GM19239 (cell line): Measurements from ENCODE around the gene ADAD2.

Source experiments
- DNase-seq: peaks from one replicate; pipeline ENCODE4 v3.0.0; 2011; ENCODE audit warnings: low spot score; ENCODE audit not compliant: insufficient read length
- FAIRE-seq: peaks from 2 replicates; lab custom pipeline; 2011; peaks lifted over from hg19 to GRCh38; lab: Jason Lieb, UNC

The ADAD2 gene

DNA sequence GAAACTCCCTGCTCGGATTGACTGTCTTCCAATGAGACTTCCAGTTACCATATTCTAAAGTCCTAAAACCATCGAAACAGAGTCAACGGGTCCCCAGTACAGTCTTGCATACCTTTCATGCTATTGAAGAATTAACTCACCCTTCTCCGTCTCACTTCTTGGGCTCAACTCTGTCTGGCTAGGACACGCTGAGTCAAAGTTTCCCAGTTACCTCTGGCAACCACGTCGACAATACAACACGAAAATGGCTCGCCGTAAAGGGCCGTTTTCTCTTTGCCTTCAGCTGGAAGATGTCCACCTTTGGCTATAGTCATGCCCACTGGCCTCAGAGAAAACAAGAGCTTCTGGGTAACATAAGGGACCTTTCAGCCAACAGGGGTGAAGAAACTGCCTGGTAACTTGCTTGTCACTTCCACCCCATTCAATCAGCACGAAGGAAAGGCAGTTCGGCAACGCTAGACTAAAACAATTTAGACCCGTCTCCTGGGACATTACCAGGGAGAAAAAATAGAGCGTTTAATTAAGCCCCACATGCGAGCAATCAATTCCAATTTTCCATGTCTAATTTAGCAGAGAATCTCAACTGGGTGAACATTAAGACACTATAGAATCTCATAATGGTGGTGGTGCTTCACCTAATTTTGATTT is 27.3 kb downstream of the ADAD2 start:
- FAIRE-seq, result no peak
- no peak for DNase-seq

DNA sequence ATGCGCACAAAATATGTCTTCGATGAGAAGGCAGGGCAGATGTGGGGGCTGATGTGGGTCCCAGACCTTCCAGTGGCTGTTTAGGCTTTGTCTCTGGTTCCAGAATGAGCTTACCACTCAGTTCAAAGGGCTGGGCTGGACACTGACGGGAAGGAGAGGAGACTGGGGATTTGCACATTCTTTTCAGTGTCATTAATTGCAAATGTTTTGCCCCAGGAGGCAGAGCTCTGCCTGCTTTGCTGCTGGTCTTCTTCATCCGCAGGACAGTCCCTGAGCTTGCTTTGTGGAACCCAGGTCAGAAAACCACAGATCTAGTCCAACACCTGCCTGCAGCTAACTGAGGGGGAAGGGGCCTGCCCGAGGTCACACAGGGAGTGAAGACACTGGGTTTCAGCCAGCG is 28.0 kb downstream of the ADAD2 start:
- no peak for DNase-seq
- FAIRE-seq, result no peak

DNA sequence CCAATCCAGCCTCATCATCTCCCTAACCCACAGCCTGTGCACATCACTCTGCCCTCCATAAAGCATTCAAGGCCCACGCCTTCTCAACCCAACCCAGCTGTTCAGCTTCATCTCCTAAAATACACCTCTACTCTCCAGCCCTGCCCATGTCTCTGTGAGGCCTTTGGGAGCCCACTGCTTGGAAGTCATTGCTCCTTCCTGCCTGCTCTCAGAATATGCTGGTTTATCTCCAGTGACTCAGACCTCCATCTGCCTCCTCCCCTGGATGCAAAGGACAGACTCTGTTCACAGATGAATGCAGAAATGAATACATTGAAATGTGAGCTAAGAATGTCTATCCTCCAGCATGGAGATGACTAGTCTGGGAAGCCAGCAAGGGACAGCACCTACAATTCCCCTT is 29.9 kb downstream of the ADAD2 start:
- FAIRE-seq (no peak), DNase-seq (no peak)

DNA sequence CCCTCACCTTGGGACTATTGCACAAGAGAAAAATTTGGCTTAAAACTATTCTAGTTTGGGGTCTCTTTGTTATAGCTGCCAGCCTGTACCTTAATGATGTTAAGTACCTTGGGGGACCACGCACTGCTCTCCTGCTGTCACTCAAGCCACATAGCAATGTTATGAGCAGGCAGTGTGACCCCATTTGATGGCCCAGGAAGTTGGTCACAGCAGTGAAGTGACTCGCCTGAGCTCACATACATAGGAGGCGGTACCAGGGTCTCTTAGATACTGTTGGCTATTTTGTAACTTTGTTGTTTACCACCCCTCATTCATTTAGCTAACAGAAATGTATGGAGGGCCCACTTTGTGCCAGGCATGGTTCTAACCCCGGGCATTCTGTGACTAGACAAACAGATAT is 32.5 kb downstream of the ADAD2 start:
- DNase-seq, result no peak

DNA sequence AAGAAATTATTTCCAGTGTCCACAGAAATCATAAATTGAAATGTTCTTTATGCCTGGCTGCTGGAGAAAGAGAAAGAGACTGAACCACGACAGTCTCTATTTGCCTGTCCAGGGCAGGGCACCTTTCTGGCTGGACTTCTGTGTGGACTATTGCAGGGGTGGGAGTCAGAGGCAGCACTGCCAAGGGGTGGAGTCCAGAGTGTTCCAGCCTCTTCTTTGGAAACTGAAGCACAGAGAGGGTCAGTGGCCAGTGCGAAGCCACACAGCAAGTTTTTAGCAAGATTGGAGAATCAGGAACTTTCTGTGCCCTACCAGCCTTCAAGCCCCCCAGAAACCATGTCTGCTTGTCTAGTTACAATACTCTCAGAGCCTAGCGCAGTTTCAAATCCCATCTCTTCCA is 33.6 kb downstream of the ADAD2 start:
- no peak for FAIRE-seq
- no peak for DNase-seq

More for the DNA sequence above, 32.5 kb downstream of the ADAD2 start:
- no peak for FAIRE-seq

DNA sequence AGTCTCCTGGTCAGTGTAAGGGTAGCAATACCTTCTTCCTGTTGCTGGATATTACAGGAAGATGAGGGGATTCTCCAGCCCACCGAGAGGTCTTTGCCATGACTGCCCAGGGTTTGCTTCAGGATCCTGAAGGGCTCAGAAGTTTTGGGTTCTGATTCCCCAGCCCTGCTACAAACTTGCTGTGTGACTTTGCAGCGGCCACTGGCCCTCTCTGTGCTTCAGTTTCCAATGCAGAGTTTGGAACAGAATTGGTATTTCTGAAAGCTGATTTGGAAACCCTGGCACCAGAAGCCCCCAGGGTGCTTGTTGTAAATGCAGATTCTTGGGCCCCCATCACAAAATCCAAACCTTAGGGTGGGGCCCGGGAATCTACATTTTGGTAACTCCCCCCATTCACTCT is 34.2 kb downstream of the ADAD2 start:
- DNase-seq, result no peak
- no peak for FAIRE-seq

DNA sequence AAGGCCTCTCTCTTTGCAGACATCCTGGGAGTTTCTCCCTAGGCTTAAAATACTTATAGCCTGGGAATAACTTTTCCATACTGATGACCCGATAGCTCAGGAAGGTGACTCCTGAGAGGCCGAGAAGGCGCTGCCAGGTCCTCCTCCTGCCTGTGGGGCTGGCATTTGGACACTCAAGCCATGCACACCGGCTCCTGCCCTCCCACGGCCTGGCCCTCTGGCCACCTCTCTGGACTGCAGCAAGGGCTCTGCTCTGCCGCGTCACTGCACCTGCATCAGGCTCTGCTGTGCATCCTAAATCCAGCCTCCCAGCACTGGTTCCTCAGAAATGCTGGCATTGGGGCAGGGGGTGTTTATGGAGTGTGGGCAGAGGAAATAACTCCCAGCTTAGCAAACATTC is 34.6 kb downstream of the ADAD2 start:
- no peak for DNase-seq
- FAIRE-seq, result no peak

DNA sequence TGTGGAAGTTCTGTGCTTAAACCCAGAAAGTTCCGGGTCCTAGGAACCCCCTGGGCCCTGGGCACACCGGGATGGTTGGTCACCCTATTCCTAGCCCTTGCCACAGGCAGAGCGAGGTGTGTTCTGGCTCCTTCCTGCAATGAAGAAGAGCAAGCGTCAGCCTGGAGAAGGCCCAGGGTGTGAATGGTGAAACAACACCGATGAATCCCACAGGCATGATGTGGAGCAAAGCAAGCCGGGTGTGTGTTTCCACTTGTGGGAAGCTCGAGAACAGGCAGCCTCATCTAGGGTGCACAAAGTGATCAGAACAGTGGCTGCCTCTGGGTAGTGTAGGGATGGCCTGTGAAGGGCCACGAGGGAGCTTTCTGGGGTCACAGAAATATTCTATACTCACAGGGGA is 35.1 kb downstream of the ADAD2 start:
- DNase-seq, result no peak
- no peak for FAIRE-seq

DNA sequence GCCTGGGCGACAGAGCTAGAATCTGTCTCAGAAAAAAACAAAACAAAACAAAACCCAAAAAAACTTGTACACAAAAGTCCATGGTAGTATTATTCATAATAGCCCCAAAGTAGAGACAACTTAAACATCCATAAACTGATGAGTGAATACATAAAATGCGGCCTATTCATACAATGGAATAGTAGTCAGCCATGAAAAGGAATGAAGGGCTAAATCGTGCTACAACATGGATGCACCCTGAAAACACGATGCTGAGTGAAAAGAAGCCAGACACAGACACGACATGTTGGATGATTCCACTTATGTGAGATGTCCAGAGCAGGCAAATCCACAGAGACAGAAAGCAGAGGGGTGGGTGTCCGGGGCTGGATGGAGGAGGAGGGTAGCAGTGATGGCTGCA is 36.6 kb downstream of the ADAD2 start:
- no peak for FAIRE-seq

DNA sequence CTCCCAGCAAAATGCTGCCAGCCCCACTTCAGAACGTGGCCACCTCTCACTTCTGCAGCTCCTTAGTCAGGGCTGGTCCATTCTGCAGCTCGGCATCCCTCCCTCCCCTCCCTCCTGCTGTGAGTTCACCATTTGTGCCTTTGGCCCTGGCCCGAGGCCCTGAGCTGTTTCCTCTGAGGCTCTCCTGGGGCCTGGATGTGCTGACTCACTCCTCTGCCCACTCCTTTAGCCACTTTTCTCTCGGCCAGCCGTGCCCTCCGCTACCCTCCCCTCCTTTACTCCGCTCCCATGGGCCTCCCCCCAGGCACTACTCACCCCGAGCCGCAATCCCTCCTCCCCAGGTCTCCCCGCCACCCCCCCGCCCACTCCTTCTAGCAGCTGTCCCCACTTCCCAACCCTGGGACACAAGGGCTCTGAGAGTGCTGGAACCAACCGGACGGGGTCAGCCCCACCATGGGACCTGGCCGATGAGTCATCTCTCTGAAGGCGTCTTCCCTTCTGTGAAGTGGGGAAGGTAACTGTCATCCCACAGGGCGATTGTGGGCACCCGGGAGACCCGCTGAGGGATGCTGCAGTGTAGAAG is 37.4 kb downstream of the ADAD2 start:
- no peak for FAIRE-seq
- DNase-seq, result no peak

More for the DNA sequence above, 36.6 kb downstream of the ADAD2 start:
- DNase-seq, result no peak

DNA sequence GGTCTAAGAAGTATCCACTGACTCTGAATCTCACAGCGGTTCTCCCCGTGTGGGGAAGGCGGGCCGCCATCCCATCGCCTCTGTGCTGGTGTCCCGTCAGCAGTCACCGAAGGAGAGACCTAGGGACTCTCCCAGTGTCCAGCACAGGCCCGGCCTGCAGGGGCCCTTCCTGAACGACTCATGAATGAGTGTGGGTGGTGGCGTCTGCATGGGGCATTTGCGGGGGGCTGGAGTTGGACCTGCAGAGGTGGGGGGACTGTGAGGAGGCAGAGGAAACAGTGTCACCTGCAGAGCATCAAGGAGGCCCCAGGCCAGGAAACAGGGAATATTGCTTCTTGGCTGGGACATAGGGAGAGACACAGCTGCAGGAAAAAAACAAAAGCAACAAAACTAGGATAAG is 38.5 kb downstream of the ADAD2 start:
- FAIRE-seq (no peak), DNase-seq (no peak)

DNA sequence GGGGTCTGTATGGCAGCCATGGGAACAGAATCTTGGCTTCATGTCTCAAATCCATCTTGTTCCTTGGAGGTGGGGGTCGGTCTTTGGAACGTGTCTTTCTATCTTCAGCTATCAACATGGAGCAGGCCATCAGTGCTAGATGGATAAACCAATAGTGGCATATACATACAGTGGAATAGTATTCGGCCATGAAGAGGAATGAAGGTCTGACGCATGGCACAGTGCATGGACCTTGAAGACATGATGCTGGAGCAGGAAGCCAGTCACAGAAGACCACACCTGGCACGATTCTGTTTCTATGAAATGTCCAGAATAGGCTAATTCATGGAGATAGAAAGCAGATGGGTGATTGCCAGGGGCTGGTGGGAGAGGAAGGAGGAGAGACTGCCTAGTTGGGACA is 41.1 kb downstream of the ADAD2 start:
- DNase-seq (no peak), FAIRE-seq (no peak)

DNA sequence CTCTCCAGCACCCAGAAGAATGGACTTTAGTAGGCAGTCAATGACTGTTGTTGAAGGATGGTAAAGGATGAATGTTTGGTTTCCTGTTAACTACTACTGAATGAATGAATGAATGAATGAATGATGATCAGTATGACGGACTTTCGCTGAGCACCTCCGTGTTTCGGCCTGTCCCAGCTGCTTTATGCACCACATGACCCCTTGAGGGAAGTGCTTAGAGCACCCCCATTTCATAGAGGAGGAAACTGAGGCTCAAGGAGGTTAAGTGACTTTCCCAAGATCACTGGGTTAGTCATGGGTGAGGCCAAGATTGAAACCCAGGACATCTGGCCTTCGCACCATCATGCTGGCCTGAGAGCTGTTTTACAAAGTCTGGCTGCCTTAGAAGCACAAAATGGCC is 42.0 kb downstream of the ADAD2 start:
- DNase-seq (no peak), FAIRE-seq (no peak)

DNA sequence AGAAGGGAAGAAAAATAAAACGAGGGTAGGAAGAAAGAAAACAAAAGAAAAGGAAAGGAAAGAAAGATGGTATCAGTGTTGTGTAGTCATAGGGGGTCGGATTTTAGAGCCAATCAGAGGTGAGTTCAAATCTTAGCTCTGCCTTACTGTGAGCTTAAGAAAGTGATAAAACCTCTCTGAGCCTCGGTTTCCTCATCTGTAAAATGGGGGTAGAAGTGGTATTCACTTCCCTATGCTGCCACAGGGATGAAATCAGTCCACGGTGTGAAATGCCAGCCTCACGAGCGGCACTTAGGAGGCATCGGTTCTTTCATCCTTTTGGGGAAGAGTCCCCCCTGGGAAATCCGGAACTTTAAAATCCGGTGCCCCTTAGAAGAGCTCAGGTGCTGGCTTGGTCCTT is 42.8 kb downstream of the ADAD2 start:
- FAIRE-seq, result no peak

DNA sequence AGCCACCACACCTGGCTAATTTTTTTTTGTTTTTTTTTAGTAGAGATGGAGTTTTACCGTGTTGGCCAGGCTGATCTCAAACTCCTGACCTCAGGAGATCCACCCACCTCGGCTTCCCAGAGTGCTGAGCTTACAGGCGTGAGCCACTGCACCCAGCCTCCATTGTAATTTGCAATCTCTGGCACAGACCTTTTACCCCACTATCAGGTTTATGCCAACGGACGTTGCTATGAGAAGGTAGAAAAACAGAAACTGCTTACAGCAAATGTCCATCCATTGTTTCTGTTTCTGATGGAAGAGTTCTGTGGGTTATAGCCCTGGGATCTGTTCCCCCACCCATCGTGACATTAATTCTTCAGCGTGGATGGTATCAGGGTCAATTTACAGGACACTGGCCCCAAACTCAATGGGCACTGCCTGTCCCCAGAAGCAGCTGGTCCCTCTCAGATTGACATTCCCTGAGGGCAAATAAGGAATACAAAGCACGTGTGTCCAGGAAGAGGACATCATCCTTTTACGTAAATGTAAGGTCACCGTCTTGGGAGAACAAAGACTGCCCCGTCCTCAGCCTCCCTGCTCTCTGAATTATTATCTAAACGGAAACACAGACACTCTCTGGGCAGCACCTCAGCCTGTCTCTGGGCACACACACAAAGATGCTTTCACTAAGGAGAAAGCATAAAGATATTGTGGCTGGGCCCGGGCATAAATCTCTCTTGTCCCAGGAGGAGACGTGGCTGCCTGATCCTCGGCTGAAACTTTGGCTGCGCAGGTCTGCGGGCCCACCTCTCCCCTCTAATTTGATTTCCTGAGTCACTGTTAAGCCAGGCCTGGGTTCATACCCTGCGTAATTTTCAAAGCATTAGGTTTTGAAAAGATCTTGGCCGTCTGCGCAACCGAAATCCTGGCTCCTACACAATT is 43.6 kb downstream of the ADAD2 start:
- DNase-seq, result no peak
- FAIRE-seq, result no peak

More for the DNA sequence above, 42.8 kb downstream of the ADAD2 start:
- no peak for DNase-seq

DNA sequence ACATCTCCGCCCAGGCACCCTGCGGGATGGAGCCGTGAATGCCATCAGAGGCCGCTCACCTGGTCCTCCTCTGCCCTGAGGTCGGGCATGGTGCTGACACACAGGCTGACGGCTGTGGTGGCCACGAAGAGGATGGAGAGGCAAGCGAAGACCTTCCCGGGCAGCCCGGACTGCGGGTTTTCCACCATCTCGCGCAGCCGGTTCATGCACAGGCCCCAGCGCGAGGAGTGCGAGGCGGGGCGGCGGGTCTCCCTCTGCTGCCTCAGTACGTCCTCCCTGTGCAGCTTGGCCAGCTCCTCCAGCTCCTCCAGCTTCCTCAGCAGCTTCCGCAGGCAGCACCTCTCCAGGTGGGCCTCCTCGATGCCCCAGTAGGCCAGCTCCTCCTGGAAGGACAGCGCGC is 45.7 kb downstream of the ADAD2 start:
- DNase-seq, result no peak
- no peak for FAIRE-seq

DNA sequence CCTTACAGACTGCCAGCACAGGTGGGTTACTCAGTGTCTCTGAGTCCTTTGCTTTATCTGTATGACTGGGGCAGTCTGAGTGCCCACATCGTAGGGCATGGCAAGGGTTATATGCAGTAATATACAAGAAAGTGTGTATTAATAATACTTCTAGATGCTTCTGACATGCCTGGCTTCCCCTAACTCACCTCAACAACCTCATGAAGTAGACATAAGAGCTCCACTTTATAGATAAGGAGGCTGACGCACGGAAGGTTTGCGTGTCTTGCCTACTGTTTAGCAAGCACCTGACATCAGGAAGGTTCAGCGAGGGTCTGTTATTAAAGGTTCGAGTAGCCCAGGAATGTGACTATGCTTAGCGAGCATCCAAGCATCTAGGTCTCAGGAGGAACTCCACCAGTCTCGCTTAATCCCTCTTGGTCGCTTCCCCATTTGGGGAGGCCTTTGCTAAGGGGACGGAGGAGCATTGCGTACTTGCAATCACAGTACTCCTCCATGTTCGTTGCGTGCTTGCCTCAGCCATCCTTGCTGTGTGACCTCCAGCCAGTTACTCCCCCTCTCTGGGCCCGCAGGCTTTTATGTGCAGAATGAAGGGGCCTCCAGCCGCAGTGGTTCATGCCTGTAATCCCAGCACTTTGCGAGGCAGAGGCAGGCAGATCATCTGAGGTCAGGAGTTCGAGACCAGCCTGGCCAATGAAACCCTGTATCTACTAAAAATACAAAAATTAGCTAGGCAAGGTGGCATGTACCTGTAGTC is 47.2 kb downstream of the ADAD2 start:
- DNase-seq (no peak), FAIRE-seq (no peak)

DNA sequence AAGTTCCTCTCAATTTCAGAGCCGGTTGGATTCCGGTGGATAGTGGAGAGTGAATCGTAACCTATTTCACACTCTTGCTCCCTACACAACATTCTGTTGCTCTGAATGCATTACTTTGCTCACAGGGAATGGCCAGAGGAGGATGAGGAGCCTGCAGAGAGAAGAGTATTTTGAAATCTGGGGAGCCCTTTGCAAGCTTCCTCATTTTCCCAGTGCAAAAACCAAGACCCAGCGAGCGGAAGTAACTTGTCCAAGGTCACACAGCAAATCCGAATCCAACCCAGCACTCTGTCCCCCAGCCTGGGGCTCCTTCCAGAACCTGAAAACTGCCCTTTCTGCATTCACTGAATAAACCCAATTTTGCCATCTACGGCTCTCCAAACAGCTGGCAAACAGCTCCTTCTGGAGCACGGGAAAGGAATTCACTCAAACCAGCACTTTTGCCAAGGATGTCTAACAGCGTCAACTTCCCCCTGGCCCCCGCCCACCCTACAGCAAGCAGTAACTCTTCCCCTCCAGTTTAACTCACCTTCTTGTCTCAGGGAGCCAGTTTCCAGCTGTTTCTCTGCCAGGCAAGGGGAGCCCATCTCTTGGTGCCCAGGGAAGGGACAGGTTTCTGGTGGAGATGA is 48.3 kb downstream of the ADAD2 start:
- no peak for FAIRE-seq
- DNase-seq, result no peak

DNA sequence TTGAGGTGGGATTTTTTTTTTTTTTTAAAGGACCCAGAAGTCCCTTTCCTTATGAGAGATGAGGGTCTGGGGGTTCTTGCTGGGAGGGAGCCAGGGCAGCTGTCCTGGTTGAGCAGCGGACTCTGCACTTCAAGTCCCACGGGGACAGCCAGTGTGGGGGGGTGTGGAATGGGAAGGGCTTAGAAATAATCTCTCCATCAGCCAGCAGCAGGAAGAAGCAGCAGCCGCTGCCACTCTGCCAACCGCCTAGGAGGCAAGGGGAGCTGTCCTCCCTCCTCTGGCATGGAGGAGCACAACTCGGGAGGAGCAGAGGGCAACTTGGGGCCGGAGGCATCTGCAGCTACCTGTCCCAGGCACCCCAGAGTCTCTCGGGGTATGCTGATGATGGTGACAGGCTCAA is 49.0 kb downstream of the ADAD2 start, which contains the start of gene KCNG4:
TSS of gene KCNG4 (minus strand) at position 104 of the 400 bp plus-strand sequence. CDS start 2,527 bp downstream, outside the sequence.
- DNase-seq (no peak), FAIRE-seq (no peak)

DNA sequence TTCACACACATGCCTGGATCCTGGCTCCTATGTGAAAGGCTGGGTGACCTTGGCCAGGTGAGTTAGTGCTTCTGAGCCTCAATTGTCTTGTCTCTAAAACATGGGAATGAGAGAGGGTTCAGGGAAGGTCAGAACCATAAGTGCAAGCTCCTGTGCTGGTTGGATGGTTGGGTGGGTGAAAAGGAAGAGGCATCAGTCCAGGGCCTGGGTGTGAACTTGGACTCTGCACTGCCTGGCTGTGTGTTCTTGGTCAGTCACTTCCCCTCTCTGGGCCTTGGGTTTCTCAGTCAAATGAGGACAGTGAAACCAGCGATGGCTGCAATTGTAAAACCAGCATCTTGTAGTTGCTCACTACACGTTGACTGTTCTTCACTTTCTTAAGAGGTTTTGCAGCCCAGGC is 49.5 kb downstream of the ADAD2 start:
- DNase-seq (no peak), FAIRE-seq (no peak)
